ENCODE results near the gene SCNM1. TPM values are rescaled to one million over a fixed set of nuclear protein-coding genes. Genes with fewer than 3 reads are reported as not detected.
"Not testable (repeated sequence)": the region's sequence is repeated elsewhere in the genome, so short reads cannot be mapped to it uniquely, and the experiment has no call there.

Gene SCNM1
- total RNA-seq, 4 donors from 2014 or later: 13.2 to 44.5 (median 24.5) TPM

DNA sequence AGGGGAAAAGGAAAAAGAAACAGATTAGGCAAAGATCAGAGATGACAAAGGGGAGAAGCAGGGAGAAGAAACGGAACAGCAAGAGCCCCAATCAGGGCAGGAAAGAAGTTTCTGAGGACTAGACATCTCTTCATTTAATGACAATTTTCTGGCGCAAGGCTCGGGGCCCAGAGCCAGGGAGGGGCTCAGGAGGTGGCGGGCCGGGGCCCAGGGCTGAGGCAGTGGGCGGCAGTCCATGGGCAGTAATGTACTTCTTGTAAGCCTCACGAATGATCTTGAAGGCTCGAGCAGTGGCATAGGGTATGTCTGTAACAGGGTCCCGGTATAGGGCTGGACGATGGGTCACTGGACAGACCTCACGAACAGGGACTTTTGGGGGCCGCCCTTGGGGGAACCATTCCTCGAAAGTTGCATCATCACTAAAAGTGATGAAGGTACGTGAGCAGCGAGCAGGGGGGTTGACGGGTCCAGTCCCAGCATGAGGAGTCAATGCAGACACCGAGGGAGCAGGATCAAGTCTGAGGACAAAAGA lies 10.6 kb downstream of the SCNM1 start:
- no peak overlapping the region for H3K4me3 ChIP-seq (replicated peaks in 1 of 3)
- intact Hi-C loops (cut with DNase I): no loop called here
- no peaks in the 10 kb centered on the region for H3K9me3 ChIP-seq
- H3K27me3 ChIP-seq: no peaks in the 10 kb centered on the region
- no peaks in the 10 kb centered on the region for H3K4me1 ChIP-seq
- WGBS, 2 donors: 96% methylated on average over 17 of the region's 17 CpGs
- TF ChIP-seq, protein P1, sequence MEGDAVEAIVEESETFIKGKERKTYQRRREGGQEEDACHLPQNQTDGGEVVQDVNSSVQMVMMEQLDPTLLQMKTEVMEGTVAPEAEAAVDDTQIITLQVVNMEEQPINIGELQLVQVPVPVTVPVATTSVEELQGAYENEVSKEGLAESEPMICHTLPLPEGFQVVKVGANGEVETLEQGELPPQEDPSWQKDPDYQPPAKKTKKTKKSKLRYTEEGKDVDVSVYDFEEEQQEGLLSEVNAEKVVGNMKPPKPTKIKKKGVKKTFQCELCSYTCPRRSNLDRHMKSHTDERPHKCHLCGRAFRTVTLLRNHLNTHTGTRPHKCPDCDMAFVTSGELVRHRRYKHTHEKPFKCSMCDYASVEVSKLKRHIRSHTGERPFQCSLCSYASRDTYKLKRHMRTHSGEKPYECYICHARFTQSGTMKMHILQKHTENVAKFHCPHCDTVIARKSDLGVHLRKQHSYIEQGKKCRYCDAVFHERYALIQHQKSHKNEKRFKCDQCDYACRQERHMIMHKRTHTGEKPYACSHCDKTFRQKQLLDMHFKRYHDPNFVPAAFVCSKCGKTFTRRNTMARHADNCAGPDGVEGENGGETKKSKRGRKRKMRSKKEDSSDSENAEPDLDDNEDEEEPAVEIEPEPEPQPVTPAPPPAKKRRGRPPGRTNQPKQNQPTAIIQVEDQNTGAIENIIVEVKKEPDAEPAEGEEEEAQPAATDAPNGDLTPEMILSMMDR (IDR thresholded peaks at IDR 0.05): no peak
- no peak for TF ChIP-seq POLR2A (IDR thresholded peaks at IDR 0.05)
- peaks cover 33 to 60% of the 10 kb centered on the region in 2 donors for H3K36me3 ChIP-seq
- DNase-seq: no peak
- H3K27ac ChIP-seq: no peak overlapping the region

DNA sequence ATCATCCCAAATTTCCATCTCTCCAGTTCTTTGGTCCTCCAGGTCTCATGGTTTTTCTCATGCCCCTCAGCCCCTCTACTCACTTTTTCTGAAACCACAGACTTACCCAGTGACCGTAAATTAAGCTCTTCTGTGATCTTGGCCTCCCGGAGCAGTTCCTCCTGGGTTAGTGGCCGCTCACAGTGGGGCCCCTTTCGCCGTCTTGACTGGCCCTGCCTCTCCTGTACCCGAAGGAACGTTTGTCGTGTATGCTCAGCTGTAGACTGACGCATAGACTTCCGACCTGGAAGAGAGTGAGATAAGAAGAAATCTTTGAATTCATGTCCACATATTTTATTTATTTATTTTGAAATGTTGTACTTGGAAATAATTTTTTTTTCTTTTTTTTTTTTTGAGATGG lies 18.3 kb downstream of the SCNM1 start:
- TF ChIP-seq, protein P1 (IDR thresholded peaks at IDR 0.05): no peak
- TF ChIP-seq POLR2A (IDR thresholded peaks at IDR 0.05): no peak
- Histone ChIP-seq H3K4me1 (peaks cover 10 to 11% of the 10 kb centered on the region in 2 donors), H3K27ac (no peak overlapping the region), H3K27me3 (no peaks in the 10 kb centered on the region), H3K9me3 (no peaks in the 10 kb centered on the region), H3K4me3 (replicated peaks in 1 of 3) (no peak overlapping the region), H3K36me3 (peaks cover 50 to 59% of the 10 kb centered on the region in 2 donors)
- 96% methylated on average over 10 of the region's 10 CpGs for WGBS, 2 donors
- intact Hi-C loops (cut with DNase I): no loop called here
- no peak for DNase-seq

DNA sequence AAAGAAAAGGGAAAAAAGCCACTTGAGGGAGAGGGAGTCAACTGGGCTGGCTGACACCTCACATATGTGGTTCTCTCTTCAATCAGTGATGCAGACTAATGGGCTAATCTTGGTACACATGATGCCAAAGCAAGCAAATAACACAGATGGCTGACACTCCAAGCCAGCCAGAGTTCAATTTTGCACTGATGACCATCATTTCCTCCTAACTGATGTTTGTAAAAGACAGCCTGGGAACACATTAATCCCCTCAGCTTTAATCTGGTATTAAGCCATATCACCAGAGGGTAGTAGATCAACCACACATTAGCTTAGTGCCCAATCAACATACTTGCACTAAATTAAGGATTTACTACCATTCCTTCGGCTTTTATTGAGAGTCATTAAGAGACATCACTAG lies 21.3 kb downstream of the SCNM1 start:
- no peak for DNase-seq
- WGBS, 2 donors: 92 to 100% methylated on average over 1 of the region's 1 CpG
- Histone ChIP-seq H3K36me3 (peaks cover 32% of the 10 kb centered on the region in 2 donors), H3K27ac (no peak overlapping the region), H3K4me3 (replicated peaks in 1 of 3) (no peak overlapping the region), H3K4me1 (peaks cover 11 to 15% of the 10 kb centered on the region in 2 donors), H3K27me3 (no peaks in the 10 kb centered on the region), H3K9me3 (no peaks in the 10 kb centered on the region)
- intact Hi-C loops (cut with DNase I): no loop called here
- no peak for TF ChIP-seq POLR2A (IDR thresholded peaks at IDR 0.05)
- TF ChIP-seq, protein P1 (IDR thresholded peaks at IDR 0.05): no peak

DNA sequence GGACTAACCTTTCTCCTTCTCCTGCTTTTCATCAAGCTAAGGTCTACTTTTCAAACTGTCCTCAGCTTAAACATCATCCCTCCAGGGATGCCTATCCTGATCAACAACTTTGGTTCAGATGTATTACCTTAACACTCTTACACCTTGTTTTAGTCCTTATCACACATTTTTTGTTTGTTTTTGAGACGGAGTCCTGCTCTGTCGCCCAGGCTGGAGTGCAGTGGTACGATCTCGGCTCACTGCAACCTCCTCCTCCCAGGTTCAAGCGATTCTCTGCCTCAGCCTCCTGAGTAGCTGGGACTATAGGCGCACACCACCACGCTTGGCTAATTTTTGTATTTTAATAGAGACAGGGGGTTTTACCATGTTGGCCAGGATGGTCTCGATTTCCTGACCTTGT lies 22.7 kb downstream of the SCNM1 start:
- DNase-seq: not testable (repeated sequence)
- 59 to 61% methylated on average over 8 of the region's 8 CpGs for WGBS, 2 donors

DNA sequence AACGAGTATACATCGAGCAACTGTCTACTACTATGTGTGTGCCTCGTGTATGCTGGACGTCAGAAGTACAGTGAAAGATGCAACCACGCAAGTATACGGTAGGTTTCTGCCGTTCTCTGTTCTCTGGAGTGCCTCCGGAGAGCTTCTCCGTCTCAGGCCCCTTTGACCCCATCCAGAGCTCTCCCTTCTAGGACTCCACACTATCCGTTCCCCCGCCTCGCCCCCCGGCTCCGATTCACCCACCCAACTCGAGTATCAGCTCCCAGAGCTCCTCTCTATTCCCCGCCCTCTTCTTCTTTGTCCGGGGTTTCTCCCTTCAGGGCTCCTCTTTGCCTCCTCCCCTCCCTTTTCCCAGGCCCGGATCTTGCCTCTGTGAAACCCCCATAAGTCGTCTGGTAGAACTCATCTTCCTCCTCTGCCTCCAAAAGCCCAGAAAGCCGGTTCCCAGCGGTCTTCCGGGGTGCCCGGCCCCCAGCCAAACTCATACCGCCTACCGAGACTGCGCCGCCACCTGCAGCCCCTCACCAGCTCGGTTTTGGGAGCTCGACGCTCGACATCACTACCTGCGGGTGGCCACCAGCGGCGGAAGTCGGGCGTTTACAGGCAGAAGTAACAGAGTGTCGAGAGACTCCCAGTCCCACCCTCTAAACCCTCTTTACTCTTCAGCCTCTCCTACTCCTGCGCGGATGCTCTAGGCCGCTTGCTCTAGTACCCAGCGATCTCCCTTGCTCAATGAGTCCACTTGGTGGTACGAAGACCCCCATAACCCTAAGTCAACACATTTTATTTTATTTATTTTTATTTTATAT lies 23.9 kb downstream of the SCNM1 start, which contains the start of gene VPS72:
Gene VPS72 (minus strand): TSS at position 561 of the 809 bp plus-strand sequence. CDS start 76 bp downstream, at position 485.
- Histone ChIP-seq H3K4me1 (peaks cover 13 to 15% of the 10 kb centered on the region in 2 donors), H3K4me3 (replicated peaks in 1 of 3) (peak within 1 kb of the TSS; percentile 60 to 80 (median 77)), H3K27me3 (no peaks in the 10 kb centered on the region), H3K36me3 (peaks cover 9% of the 10 kb centered on the region in 2 donors), H3K9me3 (no peaks in the 10 kb centered on the region), H3K27ac (peak within 1 kb of the TSS; percentile 48 to 72 (median 55))
- peak; percentile 85 to 86 for DNase-seq
- 0 to 1% methylated on average over 42 of the region's 42 CpGs for WGBS, 2 donors
- intact Hi-C loops (cut with DNase I): no loop called here
- TF ChIP-seq POLR2A (IDR thresholded peaks at IDR 0.05): peak in 1 of 2 donors; percentile 61
- TF ChIP-seq, protein P1 (IDR thresholded peaks at IDR 0.05): peak in 4 of 6 experiments; percentile 13 to 31 (median 19)

More for the DNA sequence above, 22.7 kb downstream of the SCNM1 start:
- Histone ChIP-seq H3K4me1 (peaks cover 11 to 15% of the 10 kb centered on the region in 2 donors), H3K36me3 (peaks cover 21% of the 10 kb centered on the region in 2 donors), H3K4me3 (replicated peaks in 1 of 3) (peak overlapping the region in 1 of 3 donors; percentile 60)
- H3K9me3 ChIP-seq; H3K27me3 ChIP-seq; intact Hi-C loops (cut with DNase I); H3K27ac ChIP-seq: not testable (repeated sequence)

All from thyroid gland (tissue), 4 donors.